GM20000 (cell line): ENCODE results near the gene SMAD7.

ENCODE experiments used
- DNase-seq: peaks from one replicate; pipeline ENCODE4 v3.0.0; 2012; ENCODE audit warnings: low spot score
- TF ChIP-seq, protein P1 (sequence below): IDR thresholded peaks from 2 replicates; pipeline ENCODE4 v1.5.1; 2012; ENCODE audit warnings: mild to moderate bottlenecking, control low read depth; ENCODE audit errors: extremely low read depth, missing control alignments

The SMAD7 gene

DNA sequence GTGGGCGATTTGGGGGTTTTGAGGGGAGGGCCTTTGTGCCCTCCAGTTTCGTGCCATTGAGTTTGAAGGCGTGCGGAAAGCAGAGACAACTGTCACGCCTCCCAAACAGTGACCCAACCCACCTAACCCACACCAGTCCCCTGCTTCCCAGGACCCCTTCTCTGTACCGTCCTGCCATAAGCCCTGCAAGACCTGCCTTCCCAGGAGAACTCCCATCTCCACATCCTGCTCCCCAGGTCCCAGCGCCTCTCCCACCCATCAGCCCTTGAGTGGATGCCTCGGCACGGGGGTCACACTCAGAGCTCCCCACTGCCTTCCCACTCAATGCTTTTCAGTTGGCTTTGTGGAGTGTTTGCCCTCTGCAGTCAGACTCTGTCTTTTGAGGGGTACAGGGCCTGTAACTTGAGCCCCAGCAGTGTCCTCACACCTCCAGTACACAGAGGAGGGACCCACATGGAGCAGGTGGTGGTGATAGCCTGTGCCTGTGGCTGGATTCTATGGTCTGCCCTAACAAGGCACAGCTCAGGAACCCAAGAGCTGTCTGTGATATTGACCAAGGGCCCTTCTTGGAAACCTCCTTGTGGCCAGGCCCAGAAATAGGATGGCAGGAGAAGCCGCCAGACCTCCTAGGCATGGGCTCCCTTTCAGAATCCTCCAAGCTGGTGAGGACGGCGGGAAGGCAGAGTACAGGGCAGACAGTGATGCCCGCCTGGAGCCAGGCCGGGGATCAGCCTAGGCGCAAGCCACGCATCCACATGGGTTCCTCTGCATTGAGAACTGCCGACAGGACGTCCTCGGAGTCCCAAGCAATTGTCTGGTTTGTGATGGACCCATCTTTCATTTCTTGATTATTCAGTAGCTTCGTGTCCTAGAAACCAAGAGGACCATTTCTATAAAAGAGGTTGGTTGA, 44.4 kb upstream of the SMAD7 start:
- no peak for DNase-seq

DNA sequence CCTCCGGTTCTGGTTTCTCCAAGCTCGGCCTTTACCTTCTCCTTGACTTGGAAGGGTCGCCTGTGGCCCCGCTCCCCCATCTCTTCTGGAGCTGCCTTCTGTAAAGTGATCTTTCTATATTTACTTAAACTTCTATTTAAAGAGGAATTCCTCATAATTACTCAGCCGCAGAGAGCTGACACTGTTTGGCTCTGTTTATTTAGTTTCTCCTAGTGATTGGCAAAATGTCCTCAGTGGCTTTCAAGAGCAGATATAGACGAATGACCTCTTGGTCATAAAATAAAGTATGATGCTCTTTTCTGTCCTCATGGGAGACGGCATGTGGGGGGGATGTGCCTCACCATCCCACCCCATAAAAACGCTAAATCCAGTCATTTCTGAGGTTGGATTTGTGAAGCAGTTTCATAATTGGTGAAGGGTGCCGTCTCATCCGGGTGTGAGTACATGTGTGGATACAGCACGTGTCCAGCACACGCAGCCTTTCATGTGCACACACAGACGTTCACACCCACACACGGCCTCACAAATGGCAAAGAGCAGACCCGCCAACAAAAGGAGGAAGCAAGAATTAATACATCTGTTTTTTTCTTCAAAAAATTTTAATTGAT, 43.4 kb upstream of the SMAD7 start:
- TF ChIP-seq, protein P1, sequence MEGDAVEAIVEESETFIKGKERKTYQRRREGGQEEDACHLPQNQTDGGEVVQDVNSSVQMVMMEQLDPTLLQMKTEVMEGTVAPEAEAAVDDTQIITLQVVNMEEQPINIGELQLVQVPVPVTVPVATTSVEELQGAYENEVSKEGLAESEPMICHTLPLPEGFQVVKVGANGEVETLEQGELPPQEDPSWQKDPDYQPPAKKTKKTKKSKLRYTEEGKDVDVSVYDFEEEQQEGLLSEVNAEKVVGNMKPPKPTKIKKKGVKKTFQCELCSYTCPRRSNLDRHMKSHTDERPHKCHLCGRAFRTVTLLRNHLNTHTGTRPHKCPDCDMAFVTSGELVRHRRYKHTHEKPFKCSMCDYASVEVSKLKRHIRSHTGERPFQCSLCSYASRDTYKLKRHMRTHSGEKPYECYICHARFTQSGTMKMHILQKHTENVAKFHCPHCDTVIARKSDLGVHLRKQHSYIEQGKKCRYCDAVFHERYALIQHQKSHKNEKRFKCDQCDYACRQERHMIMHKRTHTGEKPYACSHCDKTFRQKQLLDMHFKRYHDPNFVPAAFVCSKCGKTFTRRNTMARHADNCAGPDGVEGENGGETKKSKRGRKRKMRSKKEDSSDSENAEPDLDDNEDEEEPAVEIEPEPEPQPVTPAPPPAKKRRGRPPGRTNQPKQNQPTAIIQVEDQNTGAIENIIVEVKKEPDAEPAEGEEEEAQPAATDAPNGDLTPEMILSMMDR = no peak
- no peak for DNase-seq

More for the DNA sequence above, 44.4 kb upstream of the SMAD7 start:
- TF ChIP-seq, protein P1 = no peak

DNA sequence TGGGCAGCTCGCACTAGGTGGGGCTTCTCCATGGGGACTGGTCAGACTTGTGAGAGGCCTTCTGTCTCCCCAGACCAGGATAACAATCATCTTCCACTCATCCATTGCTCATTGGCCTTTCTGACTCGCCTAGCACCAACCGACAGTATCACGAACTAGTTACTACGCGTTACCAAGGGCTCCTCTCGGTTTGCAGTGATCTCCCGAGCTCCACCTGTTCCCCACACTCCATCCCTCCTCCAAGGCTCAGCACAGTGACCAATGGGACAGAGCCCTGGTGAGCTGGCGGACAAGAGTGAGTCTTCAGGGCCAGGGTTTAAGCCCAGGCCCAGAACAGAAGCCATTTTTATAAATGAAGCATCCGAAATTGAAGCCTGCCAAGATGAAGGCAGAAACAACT, 42.8 kb upstream of the SMAD7 start:
- TF ChIP-seq, protein P1 = no peak
- DNase-seq = no peak

DNA sequence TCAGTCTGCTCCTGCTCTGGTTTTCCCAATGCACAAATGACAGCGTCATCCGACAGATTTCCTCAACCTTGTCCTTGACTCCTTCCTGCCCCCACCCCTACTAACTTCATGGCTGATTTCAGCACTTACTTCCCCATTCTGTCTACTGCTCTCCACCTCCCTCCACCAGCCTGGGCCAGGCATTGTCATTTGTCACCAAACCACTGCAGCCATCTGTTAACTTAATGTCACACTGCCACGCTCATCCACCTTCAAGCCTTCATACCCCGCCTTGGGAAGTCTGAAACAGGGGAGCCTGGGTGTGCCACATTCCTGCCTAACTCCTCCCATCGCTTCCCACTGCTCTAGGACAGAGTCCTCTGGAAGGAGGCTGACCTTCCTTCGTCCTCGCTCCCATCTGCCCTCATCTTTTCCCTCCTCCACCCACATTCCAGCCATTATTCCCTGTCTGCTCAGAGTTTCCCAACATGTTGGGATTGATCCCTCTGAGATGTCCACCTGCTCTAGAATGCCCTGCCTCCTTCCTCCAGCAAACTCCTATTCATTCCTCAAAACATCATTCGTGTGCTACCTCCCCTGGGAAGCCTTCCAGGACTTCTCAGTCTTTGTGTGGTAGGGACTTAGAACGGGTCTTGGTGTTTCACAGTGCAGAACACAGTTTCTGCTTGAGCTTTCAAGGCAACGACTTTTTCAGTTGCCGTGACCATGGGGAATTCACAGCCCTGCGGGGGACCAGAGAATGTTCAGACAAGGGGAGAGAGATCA, 42.2 kb upstream of the SMAD7 start:
- DNase-seq = peak; percentile 49
- TF ChIP-seq, protein P1 = no peak

DNA sequence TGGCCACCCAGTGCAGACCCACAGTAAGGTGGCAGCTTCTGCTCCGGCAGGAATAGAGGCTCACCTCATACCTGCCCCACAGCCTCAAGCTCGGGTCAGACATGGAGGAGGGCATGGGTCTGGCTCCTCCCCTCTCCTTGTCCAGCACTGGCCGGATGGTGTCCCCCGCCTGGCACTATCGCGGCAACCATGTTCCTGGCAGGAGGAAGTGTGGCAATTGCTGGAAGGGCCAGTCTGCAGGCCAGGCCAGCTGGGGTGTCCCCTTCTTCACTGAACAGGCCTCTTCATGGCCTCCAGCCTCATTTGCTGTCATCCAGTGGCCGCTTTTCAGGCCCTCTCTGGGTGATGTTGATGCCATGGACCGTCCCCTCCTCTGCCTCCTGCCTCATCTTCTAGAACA, 41.4 kb upstream of the SMAD7 start:
- TF ChIP-seq, protein P1 = no peak
- DNase-seq = no peak

DNA sequence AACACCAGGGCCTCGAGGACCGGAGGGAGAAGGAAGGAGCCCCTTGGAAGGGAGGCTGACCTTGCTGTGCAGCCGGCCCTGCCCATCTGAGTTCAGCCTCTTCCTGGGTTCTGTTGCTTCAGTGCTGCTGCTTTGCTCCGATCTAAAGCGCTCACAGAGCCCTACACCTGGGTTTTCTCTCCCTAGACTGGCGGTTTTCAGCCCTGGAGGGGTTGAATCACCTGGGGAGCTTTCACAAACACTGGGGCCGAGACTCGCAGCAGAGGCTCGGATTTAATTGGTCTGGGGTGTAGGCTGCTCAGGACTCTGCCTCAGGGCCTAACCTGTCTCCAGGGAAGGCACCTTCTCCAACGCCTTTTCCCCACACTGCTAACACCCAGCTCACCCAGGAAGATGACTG, 40.9 kb upstream of the SMAD7 start:
- TF ChIP-seq, protein P1 = no peak
- DNase-seq = no peak

DNA sequence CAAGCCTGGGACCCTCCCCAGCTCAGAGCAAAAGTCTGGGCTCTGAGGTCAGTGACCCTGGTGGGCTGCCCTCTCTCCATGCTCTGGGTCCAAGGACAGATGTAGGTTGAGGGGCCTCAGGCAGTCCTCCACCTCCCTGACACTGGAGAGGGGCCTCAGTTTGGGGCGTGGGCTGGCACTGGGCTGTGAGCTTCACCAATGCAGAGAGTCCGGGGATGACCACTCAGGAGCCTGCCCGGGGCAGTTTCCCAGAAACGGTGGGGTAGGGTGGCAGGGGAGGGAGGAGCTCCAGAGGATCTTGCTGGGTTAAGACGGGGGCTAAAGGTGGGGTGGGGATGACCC, 40.5 kb upstream of the SMAD7 start:
- TF ChIP-seq, protein P1 = no peak
- DNase-seq = no peak
